ENCODE measurements around the gene KATNAL1. TPM values are rescaled to one million over a fixed set of nuclear protein-coding genes. Genes with fewer than 3 reads are reported as not detected.

KATNAL1 gene
- total RNA-seq, 2 donors from 2014 or later = 22.2 to 37.9 TPM

DNA sequence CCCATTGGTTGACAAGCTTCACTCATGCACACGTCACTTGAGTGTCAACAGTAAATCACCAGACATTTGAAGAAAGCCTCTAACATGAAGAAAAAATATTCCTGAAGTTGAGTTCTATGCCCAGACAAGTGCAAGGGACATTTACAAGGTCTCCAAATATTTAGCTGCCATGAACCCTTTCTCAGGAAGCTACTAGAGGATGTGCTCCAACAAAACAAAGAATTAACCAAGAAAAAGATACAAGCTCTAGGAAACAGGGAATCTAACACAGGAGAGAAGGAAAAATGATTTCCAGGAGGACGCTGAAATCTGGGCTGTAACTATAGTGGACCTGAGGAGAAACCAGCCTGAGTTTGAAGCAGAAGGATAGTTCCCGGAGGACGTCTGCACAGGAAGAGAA lies 45.7 kb upstream of the KATNAL1 start:
- H3K27me3 ChIP-seq = no peaks in the 10 kb centered on the region
- H3K9me3 ChIP-seq = no peaks in the 10 kb centered on the region
- peaks cover 0 to 7% of the 10 kb centered on the region in 2 donors for H3K4me1 ChIP-seq
- DNase-seq (ENCODE audit: low spot score) = no peak
- H3K27ac ChIP-seq = no peak overlapping the region
- no peaks in the 10 kb centered on the region for H3K36me3 ChIP-seq
- TF ChIP-seq, protein P1, sequence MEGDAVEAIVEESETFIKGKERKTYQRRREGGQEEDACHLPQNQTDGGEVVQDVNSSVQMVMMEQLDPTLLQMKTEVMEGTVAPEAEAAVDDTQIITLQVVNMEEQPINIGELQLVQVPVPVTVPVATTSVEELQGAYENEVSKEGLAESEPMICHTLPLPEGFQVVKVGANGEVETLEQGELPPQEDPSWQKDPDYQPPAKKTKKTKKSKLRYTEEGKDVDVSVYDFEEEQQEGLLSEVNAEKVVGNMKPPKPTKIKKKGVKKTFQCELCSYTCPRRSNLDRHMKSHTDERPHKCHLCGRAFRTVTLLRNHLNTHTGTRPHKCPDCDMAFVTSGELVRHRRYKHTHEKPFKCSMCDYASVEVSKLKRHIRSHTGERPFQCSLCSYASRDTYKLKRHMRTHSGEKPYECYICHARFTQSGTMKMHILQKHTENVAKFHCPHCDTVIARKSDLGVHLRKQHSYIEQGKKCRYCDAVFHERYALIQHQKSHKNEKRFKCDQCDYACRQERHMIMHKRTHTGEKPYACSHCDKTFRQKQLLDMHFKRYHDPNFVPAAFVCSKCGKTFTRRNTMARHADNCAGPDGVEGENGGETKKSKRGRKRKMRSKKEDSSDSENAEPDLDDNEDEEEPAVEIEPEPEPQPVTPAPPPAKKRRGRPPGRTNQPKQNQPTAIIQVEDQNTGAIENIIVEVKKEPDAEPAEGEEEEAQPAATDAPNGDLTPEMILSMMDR (IDR thresholded peaks at IDR 0.05) = no peak
- H3K4me3 ChIP-seq = no peak overlapping the region

DNA sequence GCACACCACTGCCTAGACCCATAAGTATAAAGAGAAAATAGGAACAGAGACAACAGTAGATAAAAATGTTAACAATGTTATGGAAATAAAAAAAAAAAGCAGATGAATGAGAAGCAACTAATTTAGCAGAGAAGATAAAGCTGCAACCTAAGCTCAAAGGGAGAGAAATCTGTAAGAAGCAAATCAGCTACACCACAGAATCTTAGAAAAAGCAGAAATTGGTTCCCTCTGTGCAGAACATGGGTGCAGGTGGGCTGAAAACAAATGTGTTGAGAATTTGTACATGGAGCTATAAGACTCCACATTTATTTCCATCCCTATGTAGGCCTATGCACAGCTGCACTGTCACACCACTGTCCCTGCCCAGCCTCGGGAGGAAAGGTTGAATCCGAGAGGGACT lies 44.8 kb upstream of the KATNAL1 start:
- Histone ChIP-seq H3K4me3 (no peak overlapping the region), H3K27me3 (no peaks in the 10 kb centered on the region), H3K4me1 (peaks cover 0 to 7% of the 10 kb centered on the region in 2 donors), H3K9me3 (no peaks in the 10 kb centered on the region), H3K36me3 (no peaks in the 10 kb centered on the region), H3K27ac (no peak overlapping the region)
- DNase-seq (ENCODE audit: low spot score) = no peak
- TF ChIP-seq, protein P1 (IDR thresholded peaks at IDR 0.05) = no peak

GRCh38 chr13:30346789-30347167 lies 39.4 kb upstream of the KATNAL1 start:
- Histone ChIP-seq H3K27ac (no peak overlapping the region), H3K4me3 (no peak overlapping the region), H3K9me3 (no peaks in the 10 kb centered on the region), H3K4me1 (peaks cover 0 to 10% of the 10 kb centered on the region in 2 donors), H3K36me3 (no peaks in the 10 kb centered on the region), H3K27me3 (no peaks in the 10 kb centered on the region)
- no peak for DNase-seq (ENCODE audit: low spot score)
- TF ChIP-seq, protein P1 (IDR thresholded peaks at IDR 0.05) = no peak

- no peaks in the 10 kb centered on the region for H3K36me3 ChIP-seq
- H3K9me3 ChIP-seq = no peaks in the 10 kb centered on the region
- H3K4me1 ChIP-seq = peaks cover 0 to 15% of the 10 kb centered on the region in 2 donors
- DNase-seq (ENCODE audit: low spot score) = no peak
- H3K27ac ChIP-seq = no peak overlapping the region
- no peak overlapping the region for H3K4me3 ChIP-seq
- TF ChIP-seq, protein P1 (IDR thresholded peaks at IDR 0.05) = no peak
- H3K27me3 ChIP-seq = no peaks in the 10 kb centered on the region
These were observed 38.9 kb upstream of the KATNAL1 start for GRCh38 chr13:30346153-30346788.

GRCh38 chr13:30345426-30346100 lies 38.2 kb upstream of the KATNAL1 start:
- peaks cover 0 to 22% of the 10 kb centered on the region in 2 donors for H3K4me1 ChIP-seq
- no peak overlapping the region for H3K4me3 ChIP-seq
- TF ChIP-seq, protein P1 (IDR thresholded peaks at IDR 0.05) = no peak
- H3K9me3 ChIP-seq = no peaks in the 10 kb centered on the region
- H3K36me3 ChIP-seq = no peaks in the 10 kb centered on the region
- no peak for DNase-seq (ENCODE audit: low spot score)
- H3K27ac ChIP-seq = no peak overlapping the region
- no peaks in the 10 kb centered on the region for H3K27me3 ChIP-seq

All from right atrium auricular region (tissue), 2 donors.